Measurements from ENCODE around the gene UGGT2.

UGGT2 gene

GRCh38 chr13:96044238-96044637 lies 9.0 kb downstream of the UGGT2 start:
- TF ChIP-seq CTCF (conservative IDR thresholded peaks at IDR 0.05; ENCODE audit: low read depth, low read length): no peak

GRCh38 chr13:96041326-96042110 lies 11.7 kb downstream of the UGGT2 start:
- H3K4me3 ChIP-seq (ENCODE audit: low read length): no peak overlapping the region
- no peak for TF ChIP-seq CTCF (conservative IDR thresholded peaks at IDR 0.05; ENCODE audit: low read depth, low read length)
- no peak for DNase-seq (ENCODE audit: low read depth)

More at GRCh38 chr13:96044238-96044637, 9.0 kb downstream of the UGGT2 start:
- no peak overlapping the region for H3K4me3 ChIP-seq (ENCODE audit: low read length)
- DNase-seq (ENCODE audit: low read depth): no peak

DNA sequence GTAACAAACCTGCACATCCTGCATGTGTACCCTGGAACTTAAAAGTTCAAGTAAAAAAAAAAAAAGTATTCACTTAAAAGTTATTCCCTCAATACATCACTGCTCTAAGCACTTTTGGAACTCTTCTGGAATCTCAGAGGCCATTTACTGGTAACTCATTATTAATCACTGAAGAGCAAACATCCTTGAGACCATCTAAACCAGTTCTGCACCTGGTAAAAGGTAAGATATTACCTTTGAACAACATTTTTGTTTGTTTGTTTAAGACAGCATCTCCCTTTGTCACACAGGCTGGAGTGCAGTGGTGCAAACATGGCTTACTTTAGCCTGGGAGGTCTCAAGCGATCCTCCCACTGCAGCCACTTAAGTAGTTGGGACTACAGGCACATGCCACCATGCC lies 16.7 kb downstream of the UGGT2 start:
- H3K4me3 ChIP-seq (ENCODE audit: low read length): no peak overlapping the region
- DNase-seq (ENCODE audit: low read depth): no peak
- TF ChIP-seq CTCF (conservative IDR thresholded peaks at IDR 0.05; ENCODE audit: low read depth, low read length): no peak

- no peak for TF ChIP-seq CTCF (conservative IDR thresholded peaks at IDR 0.05; ENCODE audit: low read depth, low read length)
- H3K4me3 ChIP-seq (ENCODE audit: low read length): no peak overlapping the region
- no peak for DNase-seq (ENCODE audit: low read depth)
Observed at GRCh38 chr13:96034662-96035061, 18.5 kb downstream of the UGGT2 start.

GRCh38 chr13:96033220-96034015 lies 19.8 kb downstream of the UGGT2 start:
- TF ChIP-seq CTCF (conservative IDR thresholded peaks at IDR 0.05; ENCODE audit: low read depth, low read length): no peak
- no peak for DNase-seq (ENCODE audit: low read depth)
- no peak overlapping the region for H3K4me3 ChIP-seq (ENCODE audit: low read length)

- no peak overlapping the region for H3K4me3 ChIP-seq (ENCODE audit: low read length)
- no peak for DNase-seq (ENCODE audit: low read depth)
- no peak for TF ChIP-seq CTCF (conservative IDR thresholded peaks at IDR 0.05; ENCODE audit: low read depth, low read length)
Observed at GRCh38 chr13:96032717-96033116, 20.5 kb downstream of the UGGT2 start.
